Bone marrow (tissue), 2 donors: Measurements from ENCODE around the gene SOS2.
A peak's percentile ranks its signal among the peaks of the same experiment; 100 is the strongest.
"Not testable (repeated sequence)": the region's sequence is repeated elsewhere in the genome, so short reads cannot be mapped to it uniquely, and the experiment has no call there.

Experiments used
- DNase-seq, 2 donors: peaks; one replicate each; lab custom pipeline; 2025; lab: John Stamatoyannopoulos, UW

SOS2 gene

DNA sequence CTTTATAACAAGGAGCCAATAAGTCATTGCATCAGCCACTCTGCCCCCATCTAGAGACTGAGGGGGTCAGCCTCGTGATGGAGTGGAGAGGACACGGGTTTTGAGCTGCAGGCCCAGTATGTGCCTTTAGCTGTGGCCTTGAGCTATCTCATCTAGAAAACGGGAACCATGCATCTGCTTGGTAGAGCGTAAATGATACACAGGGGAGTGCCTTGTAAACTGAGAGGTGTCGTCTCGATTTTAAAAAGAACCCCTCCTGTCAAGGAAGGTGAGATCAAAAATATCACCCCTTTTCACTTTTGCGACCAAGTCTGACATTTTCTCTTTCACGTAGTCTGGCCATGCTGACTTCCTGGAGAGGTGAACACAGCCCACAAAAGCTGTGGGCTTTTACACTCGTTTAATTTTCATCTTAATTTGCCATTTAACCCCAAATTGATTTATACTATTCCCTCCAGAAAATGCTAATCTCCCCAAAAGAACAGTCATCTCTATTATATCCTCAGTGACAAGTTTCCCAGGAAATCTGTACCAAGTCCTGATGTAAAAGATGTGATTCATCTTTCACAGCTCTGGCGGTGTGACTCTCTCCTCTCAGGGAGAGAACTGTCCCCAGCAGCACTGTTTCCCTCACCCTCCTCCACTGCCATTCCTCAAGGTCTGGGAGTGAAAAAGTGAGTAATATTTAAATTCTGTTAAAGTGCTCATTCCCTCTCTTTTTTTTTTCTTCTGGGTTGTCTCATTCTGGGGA lies 145.6 kb downstream of the SOS2 start:
- no peak for DNase-seq

- DNase-seq, result no peak
Measured at GRCh38 chr14:50084666-50085065, 146.7 kb downstream of the SOS2 start.

DNA sequence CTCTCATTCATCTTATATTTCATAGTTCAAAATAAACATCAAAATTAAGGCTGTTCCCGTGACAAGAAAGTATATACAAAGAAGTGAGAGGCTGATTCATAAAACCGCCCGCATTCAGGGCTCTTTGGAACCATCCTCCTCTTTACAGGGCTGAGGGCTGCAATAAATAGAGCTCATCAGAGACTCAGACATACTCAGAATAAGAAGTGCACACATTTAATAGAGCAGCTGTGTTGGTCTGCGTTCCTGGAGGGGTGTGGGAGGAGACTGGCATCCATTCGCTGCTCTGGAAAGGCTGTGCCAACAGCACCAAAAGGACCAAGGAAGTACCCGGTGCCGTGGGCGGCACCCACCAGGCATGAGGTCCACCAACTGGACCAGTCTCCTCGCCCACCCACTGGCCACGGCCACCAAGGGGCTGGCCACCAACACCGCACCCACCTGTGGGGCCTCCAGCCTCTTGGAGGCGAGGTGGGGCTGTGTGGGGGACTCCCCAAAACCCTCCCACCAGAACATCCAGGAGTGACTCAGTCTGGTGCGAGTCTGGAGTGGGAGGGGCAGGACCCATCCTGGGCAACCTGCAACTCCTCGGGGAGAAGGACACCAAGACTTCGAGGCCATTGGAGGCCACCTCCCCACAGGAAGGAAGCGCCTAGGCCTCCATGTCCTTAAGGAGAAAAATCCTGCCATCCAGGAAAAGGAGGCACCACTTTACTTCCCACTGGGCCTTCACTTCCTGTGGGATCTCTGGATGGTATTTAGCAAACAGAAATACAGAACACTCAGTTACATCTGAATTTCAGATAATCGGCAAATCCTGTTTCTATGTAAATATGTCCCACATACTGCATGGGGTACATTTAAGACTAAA lies 147.7 kb downstream of the SOS2 start:
- no peak for DNase-seq

GRCh38 chr14:50082784-50083466 lies 148.5 kb downstream of the SOS2 start:
- DNase-seq, result peak in 1 of 2 donors; percentile 9

- DNase-seq, result no peak
Measured at GRCh38 chr14:50082308-50082742, 149.1 kb downstream of the SOS2 start.

GRCh38 chr14:50079103-50079502 lies 152.3 kb downstream of the SOS2 start:
- not testable (repeated sequence) for DNase-seq

GRCh38 chr14:50073663-50074062 lies 157.7 kb downstream of the SOS2 start:
- not testable (repeated sequence) for DNase-seq

DNA sequence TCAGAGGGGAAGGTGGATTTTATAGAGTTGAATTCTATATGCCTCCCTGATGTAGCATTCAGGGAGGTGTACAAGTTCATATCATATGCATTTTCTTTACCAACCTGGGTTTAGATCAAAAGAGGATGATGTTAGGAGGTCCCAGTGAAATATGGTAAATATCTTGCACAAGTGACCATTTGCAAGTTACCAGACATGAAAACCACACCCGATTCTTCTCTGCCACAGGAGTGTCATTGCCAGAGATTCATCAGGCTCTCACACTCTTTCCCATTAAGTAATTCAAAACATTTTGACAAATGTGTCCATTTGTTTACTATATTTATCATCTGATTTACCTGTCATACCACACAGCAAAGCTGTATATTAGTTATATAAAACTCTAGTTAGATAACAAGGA lies 159.0 kb downstream of the SOS2 start:
- no peak for DNase-seq

DNA sequence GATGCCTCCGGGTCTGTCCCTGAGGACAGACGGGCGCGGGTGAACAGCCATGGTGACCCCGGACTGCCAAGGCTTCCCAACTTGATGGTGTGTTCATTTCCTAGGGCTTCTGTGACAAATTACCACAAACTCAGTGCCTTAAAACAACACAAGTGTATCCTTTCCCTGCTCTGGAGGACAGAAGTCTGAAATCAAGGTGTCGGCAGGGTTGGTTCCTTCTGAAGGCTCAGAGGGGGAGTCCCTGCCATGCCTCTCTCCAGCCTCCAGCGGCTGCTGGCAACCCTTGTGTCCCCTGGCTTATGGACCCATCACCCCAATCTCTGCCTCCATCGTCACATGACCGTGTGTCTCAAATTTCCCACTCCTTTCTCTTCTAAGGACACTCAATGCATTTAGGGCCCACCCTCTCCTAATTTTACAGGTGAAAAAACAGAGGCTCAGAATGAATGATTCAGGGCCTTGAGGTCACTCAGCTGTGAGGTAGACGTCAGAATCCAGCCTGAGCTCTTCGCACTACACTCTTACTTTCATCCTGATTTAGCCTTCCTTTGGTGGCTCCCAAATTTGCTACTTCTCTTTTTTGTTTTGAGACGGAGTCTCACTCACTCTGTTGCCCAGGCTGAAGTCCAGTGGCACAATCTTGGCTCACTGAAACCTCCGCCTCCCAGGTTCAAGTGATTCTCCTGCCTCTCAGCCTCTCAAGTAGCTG lies 160.4 kb downstream of the SOS2 start:
- no peak for DNase-seq

GRCh38 chr14:50070230-50070629 lies 161.1 kb downstream of the SOS2 start:
- DNase-seq, result no peak

GRCh38 chr14:50069325-50069724 lies 162.1 kb downstream of the SOS2 start:
- DNase-seq, result no peak

GRCh38 chr14:50068496-50068895 lies 162.9 kb downstream of the SOS2 start:
- no peak for DNase-seq

- DNase-seq, result no peak
Measured at GRCh38 chr14:50067723-50068495, 163.5 kb downstream of the SOS2 start.
